GM08714 (cell line): Measurements from ENCODE around the gene PDE8A.

ENCODE experiments used
- H3K4me3 ChIP-seq: fragments of 200-500 bp; sonication (Bioruptor generic); 2 replicates; pipeline ENCODE4 v1.5.1; 2014; ENCODE audit warnings: mild to moderate bottlenecking, low read length, inconsistent platforms
- ZNF274 ChIP-seq: IDR thresholded peaks from 2 replicates; pipeline ENCODE4 v1.6.1; 2012; ENCODE audit warnings: mild to moderate bottlenecking, low read depth, low read length

PDE8A gene

GRCh38 chr15:85071061-85071460 is 89.4 kb downstream of the PDE8A start:
- no peak for TF ChIP-seq ZNF274
- H3K4me3 ChIP-seq = no peak overlapping the region

DNA sequence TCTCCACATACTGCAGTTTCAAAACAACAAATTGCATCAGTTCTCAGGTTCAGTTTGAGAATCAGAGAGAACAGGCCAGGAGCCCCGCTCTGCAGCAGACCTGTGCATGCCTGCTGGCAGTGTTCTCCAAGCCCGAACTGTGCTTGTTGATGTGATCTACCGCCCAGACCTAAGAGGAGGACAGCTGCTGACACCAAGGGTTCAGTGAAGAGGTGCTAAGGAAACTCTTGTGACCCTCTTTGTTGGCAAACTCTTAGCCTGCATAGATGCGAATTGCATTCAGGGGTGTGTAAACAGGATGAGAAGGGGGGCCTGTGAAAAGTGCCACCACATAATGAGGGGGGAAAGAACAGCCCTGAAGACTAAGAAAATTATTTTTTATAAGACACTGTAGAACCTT is 89.8 kb downstream of the PDE8A start:
- H3K4me3 ChIP-seq = no peak overlapping the region
- TF ChIP-seq ZNF274 = no peak

DNA sequence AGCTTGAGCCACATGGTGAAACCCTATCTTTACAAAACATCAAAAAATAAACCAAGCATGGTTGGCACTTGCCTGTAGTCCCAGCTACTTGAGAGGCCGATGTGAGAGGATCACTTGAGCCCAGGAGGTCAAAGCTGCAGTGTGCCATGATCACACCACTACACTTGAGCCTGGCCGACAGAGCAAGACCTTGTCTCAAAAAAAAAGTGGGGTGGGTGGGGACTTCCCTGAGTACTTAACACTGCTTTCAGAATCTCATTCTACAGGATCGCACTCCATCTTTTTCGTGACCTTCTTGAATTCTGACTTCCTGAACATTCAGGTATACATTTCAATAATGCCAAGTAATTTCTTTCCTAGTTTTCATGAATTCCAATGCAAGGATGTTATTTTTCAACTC is 91.3 kb downstream of the PDE8A start:
- TF ChIP-seq ZNF274 = no peak
- H3K4me3 ChIP-seq = no peak overlapping the region

- H3K4me3 ChIP-seq = no peak overlapping the region
- TF ChIP-seq ZNF274 = no peak
Observed at GRCh38 chr15:85073556-85074194, 92.0 kb downstream of the PDE8A start.

DNA sequence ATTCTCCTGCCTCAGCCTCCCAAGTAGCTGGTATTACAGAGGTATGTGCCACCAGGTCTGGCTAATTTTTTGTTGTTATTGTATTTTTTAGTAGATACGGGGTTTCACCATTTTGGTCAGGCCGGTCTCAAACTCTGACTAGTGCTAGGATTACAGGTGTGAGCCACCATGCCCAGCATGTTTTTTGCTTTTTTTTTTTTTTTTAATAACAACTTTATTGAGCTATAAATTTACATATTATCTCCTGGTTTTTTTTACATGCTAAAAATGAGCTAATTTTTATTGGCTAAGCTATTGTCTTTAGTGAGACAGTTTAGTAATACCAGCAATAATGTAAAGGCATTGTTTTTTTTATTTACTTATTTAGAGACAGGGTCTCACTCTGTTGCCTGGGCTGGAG is 105.2 kb downstream of the PDE8A start:
- TF ChIP-seq ZNF274 = no peak
- no peak overlapping the region for H3K4me3 ChIP-seq

DNA sequence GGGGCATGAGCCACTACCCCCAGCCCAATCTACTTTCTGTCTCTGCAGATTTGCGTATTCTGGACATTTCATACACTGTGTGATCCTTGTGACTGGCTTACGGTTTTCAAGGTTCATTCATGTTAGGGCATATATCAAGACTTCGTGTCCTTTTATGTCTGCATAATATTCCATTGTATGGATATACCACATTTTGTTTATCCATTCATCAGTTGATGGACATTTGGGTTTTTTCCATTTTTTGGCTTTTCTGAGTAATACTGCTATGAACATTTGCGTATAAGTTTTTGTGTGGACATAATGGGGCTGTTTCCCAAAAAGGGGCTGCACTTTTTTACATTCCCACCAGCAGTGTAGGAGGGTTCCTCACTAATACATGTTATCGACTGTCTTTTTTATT is 106.6 kb downstream of the PDE8A start:
- no peak overlapping the region for H3K4me3 ChIP-seq
- TF ChIP-seq ZNF274 = no peak

DNA sequence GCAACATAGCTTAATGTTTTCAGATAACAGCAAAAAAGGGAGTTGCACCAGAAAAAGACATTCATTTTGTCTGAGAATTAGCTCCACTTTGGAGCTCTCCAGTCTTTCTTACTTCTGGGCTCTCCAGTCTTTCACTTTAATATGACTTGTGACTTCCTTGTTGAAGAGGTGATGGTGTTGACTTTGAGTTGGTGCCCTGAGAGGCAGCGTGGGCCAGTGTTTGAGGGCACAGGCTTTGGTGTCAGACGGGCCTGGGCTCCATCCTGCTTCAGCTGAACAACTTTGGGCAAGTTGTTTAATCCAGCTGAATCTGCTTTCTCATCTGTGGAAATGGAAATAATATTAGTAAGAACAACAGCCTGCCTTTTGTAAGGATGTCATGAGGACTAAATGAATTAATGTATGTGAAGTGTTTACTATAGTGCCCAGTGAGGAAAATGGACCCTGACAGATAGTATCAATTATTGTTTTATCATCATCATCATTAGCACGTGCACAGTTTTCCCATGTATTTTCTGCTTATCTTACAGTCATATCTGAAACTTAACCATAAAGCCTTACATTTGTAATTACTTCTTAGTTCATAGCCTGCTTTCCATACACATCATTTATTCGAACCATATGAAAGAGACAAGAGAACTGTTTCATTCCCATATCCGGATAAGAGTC is 108.4 kb downstream of the PDE8A start:
- no peak overlapping the region for H3K4me3 ChIP-seq
- no peak for TF ChIP-seq ZNF274

GRCh38 chr15:85091990-85092389 is 110.3 kb downstream of the PDE8A start:
- no peak for TF ChIP-seq ZNF274
- H3K4me3 ChIP-seq = no peak overlapping the region

DNA sequence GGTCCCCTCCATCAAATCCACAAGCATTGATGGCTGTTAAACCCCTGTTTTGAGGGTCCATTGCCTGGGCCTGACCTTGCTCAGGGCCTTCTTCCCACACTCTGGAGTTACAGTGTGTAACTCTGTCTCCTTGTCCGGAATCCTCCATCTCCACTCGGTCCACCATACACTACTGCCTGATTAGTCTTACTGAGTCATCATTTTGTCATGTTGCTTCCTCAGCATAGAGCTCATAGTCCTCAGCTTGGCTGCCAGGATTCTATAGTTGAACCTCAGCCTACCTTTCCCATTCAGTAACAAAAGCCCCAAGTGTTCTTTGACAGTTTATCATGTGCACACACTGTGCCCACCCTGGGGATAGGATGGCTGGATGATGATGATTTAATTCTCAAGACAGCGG is 113.0 kb downstream of the PDE8A start:
- TF ChIP-seq ZNF274 = no peak
- no peak overlapping the region for H3K4me3 ChIP-seq

DNA sequence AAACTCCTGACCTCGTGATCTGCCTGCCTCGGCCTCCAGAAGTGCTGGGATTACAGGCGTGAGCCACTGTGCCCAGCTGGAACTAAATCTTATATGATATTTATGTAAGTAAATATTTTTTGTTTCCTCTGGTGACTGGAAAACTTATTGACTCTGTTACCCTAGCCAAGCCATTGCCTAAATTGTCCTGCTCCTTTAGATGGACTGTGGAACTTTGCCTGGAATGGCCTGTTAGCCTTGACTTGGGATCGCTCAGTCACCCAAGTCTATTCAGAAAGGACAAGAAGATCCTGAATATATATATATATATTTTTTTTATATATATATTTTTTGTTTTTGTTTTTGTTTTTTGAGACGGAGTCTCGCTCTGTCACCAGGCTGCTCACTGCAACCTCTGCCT is 113.9 kb downstream of the PDE8A start:
- no peak overlapping the region for H3K4me3 ChIP-seq
- no peak for TF ChIP-seq ZNF274

DNA sequence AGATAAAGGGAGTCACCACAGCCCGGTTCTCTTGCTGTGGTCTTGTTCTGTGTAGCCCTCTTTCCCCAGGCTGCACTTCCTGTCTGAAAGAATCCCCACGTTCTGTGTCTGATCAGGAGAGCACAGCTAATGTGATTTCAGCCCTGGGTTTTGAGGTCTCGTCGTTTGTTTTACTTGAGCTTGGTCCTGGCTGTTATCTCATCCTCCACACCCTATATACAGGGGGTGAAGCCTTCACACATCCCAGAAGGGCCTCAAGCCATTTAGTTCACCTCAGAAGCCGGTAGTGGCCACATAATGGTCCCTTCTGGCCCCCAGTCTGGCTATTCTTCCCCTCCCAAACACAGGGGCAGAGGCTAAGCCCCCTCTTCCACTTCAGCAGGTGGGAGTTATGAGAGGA is 115.6 kb downstream of the PDE8A start:
- H3K4me3 ChIP-seq = no peak overlapping the region
- no peak for TF ChIP-seq ZNF274

DNA sequence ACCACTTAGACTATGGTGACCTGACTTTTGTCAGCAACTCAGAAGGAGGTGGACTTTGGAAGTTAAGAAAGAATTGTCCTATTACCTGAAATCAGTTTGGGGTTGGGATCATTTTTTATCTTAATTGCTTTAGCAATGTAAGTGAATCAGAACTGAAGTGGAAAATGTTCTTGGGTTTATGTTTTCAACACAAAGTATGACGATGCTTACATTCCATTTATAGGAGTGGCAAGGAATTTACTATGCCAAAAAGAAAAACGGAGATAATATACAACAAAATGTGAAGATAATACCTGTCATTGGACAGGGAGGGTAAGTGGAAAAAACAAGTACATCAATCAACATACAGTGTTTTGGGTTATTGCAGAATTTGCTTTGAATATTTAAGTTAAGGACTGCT is 116.1 kb downstream of the PDE8A start:
- no peak for TF ChIP-seq ZNF274
- H3K4me3 ChIP-seq = no peak overlapping the region

DNA sequence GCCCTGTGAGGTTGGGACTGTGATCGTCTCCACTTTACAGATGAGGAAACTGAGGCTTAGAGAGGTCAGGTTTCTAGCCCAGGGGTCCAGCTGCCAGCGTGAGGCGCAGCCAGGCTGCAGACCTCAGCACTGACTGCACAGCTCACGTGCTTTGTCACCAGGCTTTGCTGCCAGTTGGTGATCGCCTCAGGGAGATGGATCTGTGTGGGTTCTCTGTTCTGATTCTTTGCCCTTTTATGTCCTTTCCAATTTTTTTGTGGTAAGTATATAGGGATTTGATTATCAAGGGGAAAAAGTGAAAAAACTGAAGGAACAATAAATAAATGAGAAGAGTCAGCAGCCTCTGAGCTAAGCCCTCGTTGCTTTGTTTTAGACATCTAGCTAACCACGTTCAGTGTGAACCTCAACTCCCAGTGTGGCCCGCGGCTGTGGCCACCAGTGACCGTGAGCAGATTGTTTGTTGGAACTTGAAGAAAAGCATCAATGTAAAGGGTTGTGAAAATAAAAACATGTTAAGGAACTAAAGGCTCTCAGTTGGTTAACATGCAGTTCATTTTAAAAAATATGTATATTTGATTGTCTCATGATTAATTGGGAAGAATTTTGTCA is 117.6 kb downstream of the PDE8A start:
- no peak for TF ChIP-seq ZNF274
- no peak overlapping the region for H3K4me3 ChIP-seq

DNA sequence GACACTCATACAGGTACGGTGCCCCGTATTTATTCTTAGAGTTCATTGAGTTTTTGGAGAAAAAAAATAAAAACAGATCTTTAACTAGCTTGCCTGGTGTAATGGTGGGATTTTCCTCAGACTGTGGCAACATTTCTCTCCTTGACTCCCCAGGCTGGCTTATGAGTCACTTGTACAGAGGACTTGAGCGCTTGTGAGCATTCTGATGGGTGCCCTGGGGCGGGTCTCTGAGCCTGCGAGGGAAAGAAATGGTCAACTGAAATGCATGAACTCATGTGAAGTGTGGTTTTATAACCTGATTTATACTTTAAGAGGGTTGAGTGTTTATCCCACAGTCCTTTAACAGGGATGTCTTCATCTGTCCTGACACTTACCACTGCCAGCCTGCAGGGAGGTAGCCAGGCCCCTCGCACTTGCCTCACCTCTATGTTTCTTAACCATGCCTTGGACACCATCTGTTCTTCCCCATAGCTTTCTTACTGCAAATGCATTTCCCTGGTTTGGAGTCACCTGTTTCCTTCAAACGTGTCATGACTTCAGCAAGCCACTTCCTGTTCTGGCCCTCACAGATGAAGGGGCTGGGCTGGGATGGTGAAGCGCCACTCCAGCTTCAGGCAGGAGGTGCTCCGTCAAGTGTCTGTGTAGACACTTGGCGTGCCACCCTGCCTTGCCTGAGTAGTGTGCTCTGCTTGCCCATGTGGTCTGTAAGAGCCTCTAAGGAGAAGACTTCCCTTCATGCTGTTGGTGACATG is 118.7 kb downstream of the PDE8A start:
- H3K4me3 ChIP-seq = no peak overlapping the region
- TF ChIP-seq ZNF274 = no peak

GRCh38 chr15:85104584-85104983 is 122.9 kb downstream of the PDE8A start:
- H3K4me3 ChIP-seq = no peak overlapping the region
- TF ChIP-seq ZNF274 = no peak
